Measurements from ENCODE around the gene ANKRD11.

ANKRD11 gene

GRCh38 chr16:89525146-89525913 is 35.0 kb upstream of the ANKRD11 start:
- Histone ChIP-seq H3K4me1 (ENCODE audit: control insufficient read depth, insufficient read depth, low read length, poor library complexity, severe bottlenecking) (no peaks in the 10 kb centered on the region), H3K9me3 (ENCODE audit: control insufficient read depth, low read length) (no peaks in the 10 kb centered on the region), H3K4me3 (ENCODE audit: insufficient read depth, low read depth, low read length, poor library complexity, severe bottlenecking) (no peak overlapping the region), H3K27me3 (replicated peaks; ENCODE audit: control insufficient read depth, insufficient read depth, low read length, poor library complexity, severe bottlenecking) (no peaks in the 10 kb centered on the region), H3K27ac (ENCODE audit: insufficient read depth, low read length, poor library complexity, severe bottlenecking) (no peak overlapping the region), H3K36me3 (ENCODE audit: control insufficient read depth, insufficient read depth, low read length) (peaks cover 71% of the 10 kb centered on the region)
- DNase-seq, result no peak

GRCh38 chr16:89523680-89524344 is 33.5 kb upstream of the ANKRD11 start:
- no peaks in the 10 kb centered on the region for H3K27me3 ChIP-seq (replicated peaks; ENCODE audit: control insufficient read depth, insufficient read depth, low read length, poor library complexity, severe bottlenecking)
- no peak for DNase-seq
- H3K4me3 ChIP-seq (ENCODE audit: insufficient read depth, low read depth, low read length, poor library complexity, severe bottlenecking), result no peak overlapping the region
- no peak overlapping the region for H3K27ac ChIP-seq (ENCODE audit: insufficient read depth, low read length, poor library complexity, severe bottlenecking)
- H3K9me3 ChIP-seq (ENCODE audit: control insufficient read depth, low read length), result no peaks in the 10 kb centered on the region
- H3K4me1 ChIP-seq (ENCODE audit: control insufficient read depth, insufficient read depth, low read length, poor library complexity, severe bottlenecking), result no peaks in the 10 kb centered on the region
- H3K36me3 ChIP-seq (ENCODE audit: control insufficient read depth, insufficient read depth, low read length), result peaks cover 74% of the 10 kb centered on the region

- Histone ChIP-seq H3K9me3 (ENCODE audit: control insufficient read depth, low read length) (no peaks in the 10 kb centered on the region), H3K36me3 (ENCODE audit: control insufficient read depth, insufficient read depth, low read length) (peaks cover 82% of the 10 kb centered on the region), H3K27ac (ENCODE audit: insufficient read depth, low read length, poor library complexity, severe bottlenecking) (no peak overlapping the region), H3K4me3 (ENCODE audit: insufficient read depth, low read depth, low read length, poor library complexity, severe bottlenecking) (no peak overlapping the region), H3K4me1 (ENCODE audit: control insufficient read depth, insufficient read depth, low read length, poor library complexity, severe bottlenecking) (no peaks in the 10 kb centered on the region), H3K27me3 (replicated peaks; ENCODE audit: control insufficient read depth, insufficient read depth, low read length, poor library complexity, severe bottlenecking) (no peaks in the 10 kb centered on the region)
- DNase-seq, result no peak
Observed at GRCh38 chr16:89522287-89522686, 31.9 kb upstream of the ANKRD11 start.

GRCh38 chr16:89519881-89520280 is 29.5 kb upstream of the ANKRD11 start:
- Histone ChIP-seq H3K4me1 (ENCODE audit: control insufficient read depth, insufficient read depth, low read length, poor library complexity, severe bottlenecking) (no peaks in the 10 kb centered on the region), H3K9me3 (ENCODE audit: control insufficient read depth, low read length) (no peaks in the 10 kb centered on the region), H3K27me3 (replicated peaks; ENCODE audit: control insufficient read depth, insufficient read depth, low read length, poor library complexity, severe bottlenecking) (no peaks in the 10 kb centered on the region), H3K4me3 (ENCODE audit: insufficient read depth, low read depth, low read length, poor library complexity, severe bottlenecking) (no peak overlapping the region), H3K27ac (ENCODE audit: insufficient read depth, low read length, poor library complexity, severe bottlenecking) (no peak overlapping the region), H3K36me3 (ENCODE audit: control insufficient read depth, insufficient read depth, low read length) (peaks cover 74% of the 10 kb centered on the region)
- DNase-seq, result no peak

GRCh38 chr16:89517128-89517527 is 26.8 kb upstream of the ANKRD11 start:
- H3K36me3 ChIP-seq (ENCODE audit: control insufficient read depth, insufficient read depth, low read length), result peaks cover 65% of the 10 kb centered on the region
- H3K27ac ChIP-seq (ENCODE audit: insufficient read depth, low read length, poor library complexity, severe bottlenecking), result no peak overlapping the region
- no peak overlapping the region for H3K4me3 ChIP-seq (ENCODE audit: insufficient read depth, low read depth, low read length, poor library complexity, severe bottlenecking)

GRCh38 chr16:89512453-89512852 is 22.1 kb upstream of the ANKRD11 start:
- no peaks in the 10 kb centered on the region for H3K27me3 ChIP-seq (replicated peaks; ENCODE audit: control insufficient read depth, insufficient read depth, low read length, poor library complexity, severe bottlenecking)
- DNase-seq, result no peak
- no peak overlapping the region for H3K4me3 ChIP-seq (ENCODE audit: insufficient read depth, low read depth, low read length, poor library complexity, severe bottlenecking)

More at GRCh38 chr16:89517128-89517527, 26.8 kb upstream of the ANKRD11 start:
- Histone ChIP-seq H3K4me1 (ENCODE audit: control insufficient read depth, insufficient read depth, low read length, poor library complexity, severe bottlenecking) (no peaks in the 10 kb centered on the region), H3K9me3 (ENCODE audit: control insufficient read depth, low read length) (no peaks in the 10 kb centered on the region), H3K27me3 (replicated peaks; ENCODE audit: control insufficient read depth, insufficient read depth, low read length, poor library complexity, severe bottlenecking) (no peaks in the 10 kb centered on the region)
- no peak for DNase-seq

GRCh38 chr16:89511374-89511773 is 21.0 kb upstream of the ANKRD11 start:
- Histone ChIP-seq H3K4me3 (ENCODE audit: insufficient read depth, low read depth, low read length, poor library complexity, severe bottlenecking) (no peak overlapping the region), H3K9me3 (ENCODE audit: control insufficient read depth, low read length) (no peaks in the 10 kb centered on the region), H3K27me3 (replicated peaks; ENCODE audit: control insufficient read depth, insufficient read depth, low read length, poor library complexity, severe bottlenecking) (no peaks in the 10 kb centered on the region), H3K4me1 (ENCODE audit: control insufficient read depth, insufficient read depth, low read length, poor library complexity, severe bottlenecking) (peaks cover 16% of the 10 kb centered on the region), H3K27ac (ENCODE audit: insufficient read depth, low read length, poor library complexity, severe bottlenecking) (no peak overlapping the region), H3K36me3 (ENCODE audit: control insufficient read depth, insufficient read depth, low read length) (peaks cover 38% of the 10 kb centered on the region)
- no peak for DNase-seq

More at GRCh38 chr16:89512453-89512852, 22.1 kb upstream of the ANKRD11 start:
- Histone ChIP-seq H3K9me3 (ENCODE audit: control insufficient read depth, low read length) (no peaks in the 10 kb centered on the region), H3K27ac (ENCODE audit: insufficient read depth, low read length, poor library complexity, severe bottlenecking) (no peak overlapping the region), H3K4me1 (ENCODE audit: control insufficient read depth, insufficient read depth, low read length, poor library complexity, severe bottlenecking) (peaks cover 8% of the 10 kb centered on the region), H3K36me3 (ENCODE audit: control insufficient read depth, insufficient read depth, low read length) (peaks cover 48% of the 10 kb centered on the region)

GRCh38 chr16:89510526-89510925 is 20.2 kb upstream of the ANKRD11 start:
- peaks cover 24% of the 10 kb centered on the region for H3K4me1 ChIP-seq (ENCODE audit: control insufficient read depth, insufficient read depth, low read length, poor library complexity, severe bottlenecking)
- no peak for DNase-seq
- no peaks in the 10 kb centered on the region for H3K9me3 ChIP-seq (ENCODE audit: control insufficient read depth, low read length)
- H3K27me3 ChIP-seq (replicated peaks; ENCODE audit: control insufficient read depth, insufficient read depth, low read length, poor library complexity, severe bottlenecking), result no peaks in the 10 kb centered on the region
- H3K36me3 ChIP-seq (ENCODE audit: control insufficient read depth, insufficient read depth, low read length), result peaks cover 32% of the 10 kb centered on the region
- no peak overlapping the region for H3K4me3 ChIP-seq (ENCODE audit: insufficient read depth, low read depth, low read length, poor library complexity, severe bottlenecking)
- no peak overlapping the region for H3K27ac ChIP-seq (ENCODE audit: insufficient read depth, low read length, poor library complexity, severe bottlenecking)

GRCh38 chr16:89507834-89508590 is 17.7 kb upstream of the ANKRD11 start, which contains the start of gene SPG7:
TSS of gene SPG7 (plus strand) at chr16:89508403. CDS start at chr16:89508418, 15 bp downstream.
- peak; percentile 80 to 85 (median 83) for DNase-seq
- H3K4me3 ChIP-seq (ENCODE audit: insufficient read depth, low read depth, low read length, poor library complexity, severe bottlenecking), result peak within 1 kb of the TSS; percentile 80
- H3K27me3 ChIP-seq (replicated peaks; ENCODE audit: control insufficient read depth, insufficient read depth, low read length, poor library complexity, severe bottlenecking), result no peaks in the 10 kb centered on the region
- H3K36me3 ChIP-seq (ENCODE audit: control insufficient read depth, insufficient read depth, low read length), result peaks cover 24% of the 10 kb centered on the region
- peaks cover 32% of the 10 kb centered on the region for H3K4me1 ChIP-seq (ENCODE audit: control insufficient read depth, insufficient read depth, low read length, poor library complexity, severe bottlenecking)
- H3K27ac ChIP-seq (ENCODE audit: insufficient read depth, low read length, poor library complexity, severe bottlenecking), result peak within 1 kb of the TSS; percentile 89
- no peaks in the 10 kb centered on the region for H3K9me3 ChIP-seq (ENCODE audit: control insufficient read depth, low read length)

All from effector memory CD4-positive, alpha-beta T cell (primary cell).